Measurements from ENCODE around the gene SMC6.

GRCh38 chr2:17791817-17792130 is 38.2 kb upstream of the SMC6 start:
- TF ChIP-seq POLR2A (IDR thresholded peaks at IDR 0.05) (no peak), CTCF (IDR thresholded peaks at IDR 0.05) (no peak)
